Keratinocyte (primary cell): ENCODE measurements around the gene SCPEP1. TPM values are rescaled to one million over a fixed set of nuclear protein-coding genes. Genes with fewer than 3 reads are reported as not detected.

Source experiments
- DNase-seq: peaks from one replicate; pipeline ENCODE4 v3.0.0-alpha.2; 2011; ENCODE audit warnings: low read depth, missing footprints, low spot score
- FAIRE-seq: peaks from 2 replicates; lab custom pipeline; 2011; peaks lifted over from hg19 to GRCh38; lab: Jason Lieb, UNC
- H2AFZ ChIP-seq: 2 replicates; pipeline ENCODE4 v1.6.0; 2012; ENCODE audit warnings: low read length, control low read depth, inconsistent platforms; ENCODE audit not compliant: control insufficient read depth
- H3K27ac ChIP-seq: 2 replicates; pipeline ENCODE4 v1.5.1; 2011; ENCODE audit warnings: low read length; ENCODE audit not compliant: control insufficient read depth, insufficient read depth
- H3K27me3 ChIP-seq: 3 replicates; pipeline ENCODE4 v1.6.0; 2011; ENCODE audit warnings: low read length; ENCODE audit not compliant: control insufficient read depth, insufficient read depth; ENCODE audit errors: extremely low read depth
- H3K36me3 ChIP-seq, 2 experiments: 2 replicates in 1 of 2; 3 replicates in 1 of 2; pipeline ENCODE4 v1.5.1; 2011; ENCODE audit warnings: low read length in 2 of 2, mild to moderate bottlenecking in 1 of 2; ENCODE audit not compliant: control insufficient read depth in 2 of 2, insufficient read depth in 2 of 2; ENCODE audit errors: extremely low read depth in 1 of 2
- H3K4me1 ChIP-seq: 3 replicates; pipeline ENCODE4 v1.5.1; 2011; ENCODE audit warnings: low read length; ENCODE audit not compliant: control insufficient read depth, insufficient read depth; ENCODE audit errors: extremely low read depth
- H3K4me2 ChIP-seq: 3 replicates; pipeline ENCODE4 v1.6.0; 2011; ENCODE audit warnings: low read depth, low read length; ENCODE audit not compliant: control insufficient read depth, insufficient read depth; ENCODE audit errors: extremely low read depth
- H3K4me3 ChIP-seq, 3 experiments: fragments of 200-600 bp in 1 of 3; sonication (generic) in 1 of 3; 2 replicates in 2 of 3; 3 replicates in 1 of 3; pipeline ENCODE4 v1.5.1; 2011 to 2016; ENCODE audit warnings: low read length in 3 of 3, mild to moderate bottlenecking in 3 of 3, control low read depth in 2 of 3, inconsistent platforms in 1 of 3, low read depth in 1 of 3, mixed read lengths in 1 of 3, mixed run types in 1 of 3, moderate library complexity in 1 of 3; ENCODE audit not compliant: control insufficient read depth in 2 of 3, insufficient read depth in 2 of 3; ENCODE audit errors: extremely low read depth in 1 of 3
- H3K79me2 ChIP-seq: 2 replicates; pipeline ENCODE4 v1.6.0; 2012; ENCODE audit warnings: low read length; ENCODE audit not compliant: control insufficient read depth, insufficient read depth
- H3K9ac ChIP-seq: 3 replicates; pipeline ENCODE4 v1.6.0; 2011; ENCODE audit warnings: low read length; ENCODE audit not compliant: control insufficient read depth, insufficient read depth; ENCODE audit errors: extremely low read depth
- H3K9me1 ChIP-seq: 3 replicates; pipeline ENCODE4 v1.6.0; 2011; ENCODE audit warnings: low read length; ENCODE audit not compliant: control insufficient read depth, insufficient read depth; ENCODE audit errors: extremely low read depth
- H3K9me3 ChIP-seq: 2 replicates; pipeline ENCODE4 v1.5.1; 2012; ENCODE audit warnings: low read depth, low read length; ENCODE audit not compliant: control insufficient read depth
- H4K20me1 ChIP-seq: 3 replicates; pipeline ENCODE4 v1.6.0; 2011; ENCODE audit warnings: low read length; ENCODE audit not compliant: control insufficient read depth, insufficient read depth; ENCODE audit errors: extremely low read depth
- CTCF ChIP-seq, 3 experiments: IDR thresholded peaks in 1 of 3; conservative IDR thresholded peaks in 1 of 3; optimal IDR thresholded peaks in 1 of 3; 2 replicates in 2 of 3; 3 replicates in 1 of 3; pipeline versions ENCODE3 to v1.5.1; 2011; ENCODE audit warnings: low read length in 3 of 3, mild to moderate bottlenecking in 3 of 3, moderate library complexity in 2 of 3, control low read depth in 1 of 3, inconsistent platforms in 1 of 3; ENCODE audit not compliant: insufficient read depth in 2 of 3; ENCODE audit errors: extremely low read depth in 1 of 3
- EZH2 ChIP-seq: IDR thresholded peaks from one replicate; pipeline ENCODE4 v1.6.1; 2012; ENCODE audit warnings: inconsistent platforms, mild to moderate bottlenecking, low read length, moderate library complexity
- dilution Hi-C: fragments of 300-500 bp; cut with MboI; formaldehyde crosslinking; loops from one replicate; pipeline ENCODE4 v1.7.0; 2020; ENCODE audit warnings: low sequenced_read_pairs; ENCODE audit not compliant: extremely low pct_ligation_motif_present
- polyA plus RNA-seq, 5 experiments: library from polyadenylated mRNA; depleted of rRNA in 3 of 5; stranded (reverse) in 3 of 5; stranded (forward) in 1 of 5; unstranded in 1 of 5; fragments of >200 nt; gene quantifications; 1 replicate in 1 of 5; 2 replicates in 3 of 5; 3 replicates in 1 of 5; pipeline versions ENCODE4 v1.2.1 to v1.2.3, GENCODE V29; 2011 to 2012; ENCODE audit warnings: missing spikeins in 2 of 5, low read depth in 1 of 5, low replicate concordance in 1 of 5

Gene SCPEP1
- polyA plus RNA-seq, 1 donor (not counting 4 experiments of a cell fraction or from before 2014, with no cell fraction given) = 34.4 TPM

GRCh38 chr17:57027852-57028251 is 49.9 kb downstream of the SCPEP1 start:
- no peaks in the 10 kb centered on the region for H3K27me3 ChIP-seq
- no peaks in the 10 kb centered on the region for H3K4me1 ChIP-seq
- TF ChIP-seq EZH2 = no peak
- H3K27ac ChIP-seq = no peak overlapping the region
- no peak overlapping the region for H3K4me2 ChIP-seq
- H3K9me3 ChIP-seq = peaks cover 1% of the 10 kb centered on the region
- FAIRE-seq = no peak
- H4K20me1 ChIP-seq = no peaks in the 10 kb centered on the region
- H3K79me2 ChIP-seq = no peaks in the 10 kb centered on the region
- H2AFZ ChIP-seq = no peak overlapping the region
- DNase-seq = no peak
- H3K36me3 ChIP-seq = no peaks in the 10 kb centered on the region
- dilution Hi-C loops = no loop called here
- H3K9ac ChIP-seq = no peak overlapping the region
- H3K9me1 ChIP-seq = no peaks in the 10 kb centered on the region
- H3K4me3 ChIP-seq = no peak overlapping the region

- TF ChIP-seq EZH2 = no peak
- TF ChIP-seq CTCF (optimal IDR thresholded peaks at IDR 0.05 in 1 of 3, IDR thresholded peaks at IDR 0.05 in 1 of 3, conservative IDR thresholded peaks at IDR 0.05 in 1 of 3; ENCODE audit: extremely low read depth in 1 of 3, insufficient read depth in 2 of 3, low read length in 3 of 3) = no peak
- no peak overlapping the region for H3K4me3 ChIP-seq
- FAIRE-seq (no peak), DNase-seq (no peak)
- no peak overlapping the region for H3K9ac ChIP-seq
- no peak overlapping the region for H2AFZ ChIP-seq
- H3K79me2 ChIP-seq = no peaks in the 10 kb centered on the region
- dilution Hi-C loops = no loop called here
- no peaks in the 10 kb centered on the region for H3K36me3 ChIP-seq
- H3K27me3 ChIP-seq = peaks cover 10% of the 10 kb centered on the region
- H4K20me1 ChIP-seq = no peaks in the 10 kb centered on the region
- H3K4me1 ChIP-seq = peaks cover 8% of the 10 kb centered on the region
- peaks cover 1% of the 10 kb centered on the region for H3K9me3 ChIP-seq
- no peak overlapping the region for H3K4me2 ChIP-seq
- no peak overlapping the region for H3K27ac ChIP-seq
- H3K9me1 ChIP-seq = no peaks in the 10 kb centered on the region
Observed at GRCh38 chr17:57032343-57032742, 54.4 kb downstream of the SCPEP1 start.

GRCh38 chr17:57033296-57033695 is 55.4 kb downstream of the SCPEP1 start:
- peaks cover 8% of the 10 kb centered on the region for H3K4me1 ChIP-seq
- H3K27ac ChIP-seq = no peak overlapping the region
- no peak overlapping the region for H2AFZ ChIP-seq
- peaks cover 1% of the 10 kb centered on the region for H3K9me3 ChIP-seq
- FAIRE-seq = no peak
- H3K36me3 ChIP-seq = no peaks in the 10 kb centered on the region
- no peak for DNase-seq
- H3K9me1 ChIP-seq = no peaks in the 10 kb centered on the region
- peaks cover 16% of the 10 kb centered on the region for H3K27me3 ChIP-seq
- no peak overlapping the region for H3K4me2 ChIP-seq
- H3K79me2 ChIP-seq = no peaks in the 10 kb centered on the region
- no peaks in the 10 kb centered on the region for H4K20me1 ChIP-seq
- no peak overlapping the region for H3K4me3 ChIP-seq
- dilution Hi-C loops = no loop called here
- no peak for TF ChIP-seq CTCF (optimal IDR thresholded peaks at IDR 0.05 in 1 of 3, IDR thresholded peaks at IDR 0.05 in 1 of 3, conservative IDR thresholded peaks at IDR 0.05 in 1 of 3; ENCODE audit: extremely low read depth in 1 of 3, insufficient read depth in 2 of 3, low read length in 3 of 3)
- TF ChIP-seq EZH2 = no peak
- no peak overlapping the region for H3K9ac ChIP-seq
